IMR-90 (cell line): ENCODE measurements around the gene GIMAP8.

Experiments used
- CTCF ChIP-seq: conservative IDR thresholded peaks from 2 replicates; pipeline ENCODE4 v1.5.1; 2012; ENCODE audit warnings: mild to moderate bottlenecking, low read depth, low read length, improper control_type of control experiment
- ELK1 ChIP-seq: fragments of 150-350 bp; IDR thresholded peaks from 2 replicates; pipeline ENCODE4 v1.6.1; 2016; ENCODE audit warnings: low read depth, mild to moderate bottlenecking, low read length, moderate library complexity, borderline replicate concordance
- FOS ChIP-seq: fragments of 150-350 bp; IDR thresholded peaks from 2 replicates; pipeline ENCODE4 v1.6.1; 2016; ENCODE audit warnings: low read depth, low read length
- MAFK ChIP-seq: IDR thresholded peaks from 2 replicates; pipeline ENCODE4 v1.6.1; 2012; ENCODE audit warnings: low read depth, low read length, improper control_type of control experiment
- MAZ ChIP-seq: IDR thresholded peaks from 2 replicates; pipeline ENCODE4 v1.6.1; 2012; ENCODE audit warnings: low read depth, mild to moderate bottlenecking, low read length, improper control_type of control experiment, moderate library complexity, borderline replicate concordance
- MXI1 ChIP-seq: IDR thresholded peaks from 2 replicates; pipeline ENCODE4 v1.6.1; 2012; ENCODE audit warnings: low read depth, mild to moderate bottlenecking, low read length, moderate library complexity, borderline replicate concordance
- POLR2A ChIP-seq: IDR thresholded peaks from 2 replicates; pipeline ENCODE4 v1.6.1; 2012; ENCODE audit warnings: mild to moderate bottlenecking, low read depth, low read length
- RFX5 ChIP-seq: IDR thresholded peaks from 2 replicates; pipeline ENCODE4 v1.8.0; 2012; ENCODE audit warnings: low read depth, mild to moderate bottlenecking, low read length, moderate library complexity
- USF2 ChIP-seq: fragments of 150-350 bp; IDR thresholded peaks from 2 replicates; pipeline ENCODE4 v1.6.1; 2017; ENCODE audit warnings: mild to moderate bottlenecking, antibody characterized with exemption, low read length, low read depth

- TF ChIP-seq CTCF: no peak
- no peak for TF ChIP-seq MAZ
- TF ChIP-seq POLR2A: no peak
- no peak for TF ChIP-seq MAFK
- TF ChIP-seq ELK1: no peak
- no peak for TF ChIP-seq FOS
- TF ChIP-seq RFX5: no peak
- TF ChIP-seq USF2: no peak
- no peak for TF ChIP-seq MXI1
These were observed 19.9 kb upstream of the GIMAP8 start for GRCh38 chr7:150430465-150431085.
